HG02885 (cell line): Measurements from ENCODE around the gene FOXM1.

Source experiments
- ATAC-seq: cut with Tn5 transposase; IDR thresholded peaks from one replicate; pipeline ENCODE4 v1.9.1; 2021; ENCODE audit warnings: mild to moderate bottlenecking; ENCODE audit not compliant: unreplicated experiment, poor library complexity

FOXM1 gene

GRCh38 chr12:2841056-2841650 lies 35.8 kb downstream of the FOXM1 start:
- no peak for ATAC-seq

- ATAC-seq, result no peak
These were observed 40.4 kb downstream of the FOXM1 start for GRCh38 chr12:2836574-2836973.

GRCh38 chr12:2835691-2836403 lies 41.1 kb downstream of the FOXM1 start:
- ATAC-seq, result no peak

GRCh38 chr12:2834581-2835491 lies 42.1 kb downstream of the FOXM1 start, which contains the start of gene NRIP2:
Gene NRIP2, minus strand, starts transcription at chr12:2835035. Its CDS starts 52 bp downstream, at chr12:2834983.
- no peak for ATAC-seq

GRCh38 chr12:2833810-2834209 lies 43.2 kb downstream of the FOXM1 start:
- ATAC-seq, result no peak

DNA sequence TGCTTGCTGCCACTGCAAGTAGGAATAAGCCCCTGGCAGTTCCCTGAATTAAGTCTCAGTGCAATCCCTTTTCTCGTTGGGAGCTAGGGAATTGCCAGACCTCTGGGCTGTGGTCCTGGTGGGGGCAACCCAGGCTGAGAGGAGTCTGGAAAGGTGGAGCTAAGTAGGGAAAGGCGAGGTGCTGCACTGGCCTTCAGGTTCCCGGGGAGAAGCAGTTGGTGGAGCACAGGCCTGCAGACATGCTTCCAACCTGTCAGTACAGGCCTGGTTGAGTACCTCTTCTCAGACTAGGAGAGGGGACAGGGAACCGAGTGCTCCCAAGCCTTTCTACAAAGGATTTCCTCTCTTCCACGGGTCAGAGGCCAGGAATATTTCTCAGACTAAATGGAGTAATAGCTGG lies 43.6 kb downstream of the FOXM1 start:
- ATAC-seq, result no peak

DNA sequence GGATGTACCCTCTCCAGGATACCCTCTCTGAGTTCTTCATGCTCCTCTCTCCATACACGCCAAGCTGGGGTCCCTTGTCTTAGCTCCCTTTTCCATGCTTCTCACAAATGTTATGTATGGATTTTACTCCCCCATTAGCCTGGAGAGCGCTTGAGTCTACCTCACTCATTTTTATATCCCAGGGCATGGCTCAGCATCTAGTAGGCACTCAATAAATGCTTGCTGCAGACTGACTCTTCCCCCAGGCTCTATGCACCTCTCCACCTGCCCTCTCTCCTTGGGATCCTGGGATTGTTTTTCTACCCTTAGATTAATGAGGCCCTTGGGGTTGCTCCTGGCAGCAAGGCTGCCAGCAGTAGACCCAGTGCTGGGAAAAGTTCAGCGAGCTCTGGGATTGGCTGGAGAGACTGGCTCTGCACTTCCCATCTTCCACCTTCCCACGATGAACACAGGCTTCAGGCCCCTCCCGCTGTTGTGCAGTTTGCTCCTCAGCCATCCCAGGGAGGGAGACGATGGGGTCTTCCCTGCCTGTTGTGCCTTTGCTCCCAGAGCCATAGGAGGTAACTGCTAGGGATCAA lies 44.3 kb downstream of the FOXM1 start:
- ATAC-seq, result no peak

- no peak for ATAC-seq
These were observed 47.7 kb downstream of the FOXM1 start for GRCh38 chr12:2829275-2829674.

GRCh38 chr12:2826721-2827515 lies 50.1 kb downstream of the FOXM1 start:
- no peak for ATAC-seq

- no peak for ATAC-seq
These were observed 50.9 kb downstream of the FOXM1 start for GRCh38 chr12:2826036-2826435.

DNA sequence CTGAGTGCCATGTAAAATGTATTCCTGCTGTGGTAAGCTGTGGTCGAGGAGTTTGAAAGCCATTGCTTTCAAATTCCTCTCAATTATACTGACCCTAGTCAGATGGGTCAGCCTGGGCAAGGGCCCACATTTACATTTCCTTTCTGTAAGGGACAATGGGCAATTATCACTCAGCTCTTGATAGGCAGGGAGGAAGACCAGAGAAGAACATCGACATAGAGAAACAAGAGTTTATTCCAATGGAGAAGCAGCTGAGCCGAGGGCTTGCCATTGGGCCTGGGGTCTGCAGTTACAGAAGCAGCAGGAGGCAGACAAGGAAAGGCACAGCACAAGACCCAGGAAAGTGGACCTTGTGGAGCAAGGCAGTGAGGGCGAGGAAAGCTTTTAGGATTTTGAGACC lies 51.8 kb downstream of the FOXM1 start:
- no peak for ATAC-seq

- ATAC-seq, result no peak
These were observed 52.4 kb downstream of the FOXM1 start for GRCh38 chr12:2824541-2824940.

GRCh38 chr12:2823483-2823882 lies 53.5 kb downstream of the FOXM1 start:
- ATAC-seq, result no peak

- ATAC-seq, result no peak
These were observed 56.5 kb downstream of the FOXM1 start for GRCh38 chr12:2820432-2820831.

GRCh38 chr12:2819810-2820209 lies 57.2 kb downstream of the FOXM1 start:
- no peak for ATAC-seq

GRCh38 chr12:2813214-2814185 lies 63.5 kb downstream of the FOXM1 start:
- ATAC-seq, result peak; percentile 46

- peak; percentile 95 for ATAC-seq
These were observed 64.4 kb downstream of the FOXM1 start, which contains the start of gene ITFG2 for GRCh38 chr12:2812290-2813213. Gene ITFG2, plus strand, starts transcription at chr12:2812668. Its CDS starts 93 bp downstream, at chr12:2812761.

DNA sequence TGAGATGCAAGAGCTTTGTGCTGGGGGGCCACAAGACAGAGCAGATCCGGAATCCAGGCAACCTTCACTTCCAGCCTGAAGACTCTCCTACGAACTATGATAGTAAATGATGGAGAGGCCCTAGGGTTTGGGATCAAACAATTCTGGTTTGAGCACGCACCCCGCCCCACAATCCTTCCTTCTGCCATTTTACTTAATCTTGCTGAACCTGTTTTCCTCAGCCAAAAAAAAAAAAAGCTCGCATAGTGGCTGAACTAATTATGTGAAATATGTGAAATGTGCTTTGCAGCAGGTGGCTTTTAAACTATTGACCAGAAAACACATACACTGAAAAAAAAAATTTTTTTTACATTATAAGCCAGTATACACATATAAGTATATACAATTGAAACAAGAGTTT lies 65.2 kb downstream of the FOXM1 start:
- no peak for ATAC-seq
